ENCODE data around the gene CALD1. TPM values are rescaled to one million over a fixed set of nuclear protein-coding genes. Genes with fewer than 3 reads are reported as not detected.

CALD1 gene
- total and polyA plus RNA-seq, 2 experiments from 2014 or later = 132 to 842 TPM

DNA sequence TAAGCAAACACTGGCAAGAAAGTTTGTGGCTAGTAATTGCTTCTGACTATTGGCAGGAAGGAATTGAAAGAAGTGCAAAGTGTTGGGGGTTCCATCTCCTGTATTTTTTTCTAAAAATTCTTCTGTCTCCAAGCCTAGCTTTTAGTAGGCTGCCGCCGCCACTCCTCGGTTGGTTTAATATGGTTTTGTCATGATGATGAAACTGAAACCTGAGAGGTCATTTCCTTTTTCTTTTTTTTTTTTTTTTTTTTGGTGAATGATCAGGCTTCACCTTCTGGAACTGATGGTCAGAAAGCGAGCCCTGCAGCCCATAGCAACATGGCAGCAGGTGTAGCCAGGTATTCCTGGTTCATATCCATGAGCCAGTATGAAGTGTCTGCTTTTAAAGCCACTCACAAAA is 131.5 kb downstream of the CALD1 start:
- Histone ChIP-seq H3K79me2 (replicated peaks; ENCODE audit: insufficient read depth) (peaks cover 42% of the 10 kb centered on the region), H3K4me1 (ENCODE audit: insufficient read depth) (peaks cover 8% of the 10 kb centered on the region; the same call in 1 of the 2 replicates), H4K20me1 (replicated peaks; ENCODE audit: insufficient read depth) (0 out of 2 replicates have a peak, but pooled peaks cover 7% of the 10 kb centered on the region), H3K4me3 (no peak overlapping the region), H3K27ac (ENCODE audit: low read depth) (no peak overlapping the region; the same call in 1 of the 2 replicates), H3F3A (replicated peaks; ENCODE audit: low read depth) (no peaks in the 10 kb centered on the region), H3K36me3 (ENCODE audit: insufficient read depth) (no peaks in the 10 kb centered on the region), H3K9me2 (ENCODE audit: insufficient read depth) (no peaks in the 10 kb centered on the region), H2AFZ (no peak overlapping the region), H3K27me3 (ENCODE audit: insufficient read depth) (no peaks in the 10 kb centered on the region), H3K4me2 (peak overlapping the region; percentile 24; the same call in 1 of the 2 replicates)
- Mint-ChIP-seq H3K9me3 (no peaks in the 10 kb centered on the region), H3K27ac (0 out of 2 replicates have a peak overlapping the region, but pooled peaks have one; percentile 15), H3K36me3 (ENCODE audit: low read depth) (no peaks in the 10 kb centered on the region), H3K4me1 (peaks cover 20% of the 10 kb centered on the region), H3K4me3 (no peak overlapping the region), H3K27me3 (ENCODE audit: insufficient read depth, low read depth, poor library complexity) (peaks cover 4% of the 10 kb centered on the region)
- no peak; the same call in 2 of the 3 replicates for ATAC-seq
- DNase-seq (ENCODE audit: low spot score) = peak; percentile 54
- TF ChIP-seq EZH2phosphoT487 (IDR thresholded peaks at IDR 0.05; ENCODE audit: unreplicated experiment) (no peak), STAT1 (IDR thresholded peaks at IDR 0.05; ENCODE audit: unreplicated experiment) (no peak), CREB1 (CRISPR knock-in tag; IDR thresholded peaks at IDR 0.05; ENCODE audit: low read depth) (no peak), NANOG (IDR thresholded peaks at IDR 0.05; ENCODE audit: borderline replicate concordance) (no peak), EZH2 (IDR thresholded peaks at IDR 0.05; ENCODE audit: low read depth, unreplicated experiment) (no peak), ZNF331 (CRISPR knock-in tag; IDR thresholded peaks at IDR 0.05; ENCODE audit: low read depth) (no peak), POLR2AphosphoS5 (IDR thresholded peaks at IDR 0.05; ENCODE audit: low read depth) (no peak), ZNF114 (CRISPR knock-in tag; IDR thresholded peaks at IDR 0.05) (no peak), JUNB (IDR thresholded peaks at IDR 0.05; ENCODE audit: unreplicated experiment) (no peak)
- TF ChIP-seq, protein P1, sequence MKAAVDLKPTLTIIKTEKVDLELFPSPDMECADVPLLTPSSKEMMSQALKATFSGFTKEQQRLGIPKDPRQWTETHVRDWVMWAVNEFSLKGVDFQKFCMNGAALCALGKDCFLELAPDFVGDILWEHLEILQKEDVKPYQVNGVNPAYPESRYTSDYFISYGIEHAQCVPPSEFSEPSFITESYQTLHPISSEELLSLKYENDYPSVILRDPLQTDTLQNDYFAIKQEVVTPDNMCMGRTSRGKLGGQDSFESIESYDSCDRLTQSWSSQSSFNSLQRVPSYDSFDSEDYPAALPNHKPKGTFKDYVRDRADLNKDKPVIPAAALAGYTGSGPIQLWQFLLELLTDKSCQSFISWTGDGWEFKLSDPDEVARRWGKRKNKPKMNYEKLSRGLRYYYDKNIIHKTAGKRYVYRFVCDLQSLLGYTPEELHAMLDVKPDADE (IDR thresholded peaks at IDR 0.05) = no peak
- TF ChIP-seq, protein P2, sequence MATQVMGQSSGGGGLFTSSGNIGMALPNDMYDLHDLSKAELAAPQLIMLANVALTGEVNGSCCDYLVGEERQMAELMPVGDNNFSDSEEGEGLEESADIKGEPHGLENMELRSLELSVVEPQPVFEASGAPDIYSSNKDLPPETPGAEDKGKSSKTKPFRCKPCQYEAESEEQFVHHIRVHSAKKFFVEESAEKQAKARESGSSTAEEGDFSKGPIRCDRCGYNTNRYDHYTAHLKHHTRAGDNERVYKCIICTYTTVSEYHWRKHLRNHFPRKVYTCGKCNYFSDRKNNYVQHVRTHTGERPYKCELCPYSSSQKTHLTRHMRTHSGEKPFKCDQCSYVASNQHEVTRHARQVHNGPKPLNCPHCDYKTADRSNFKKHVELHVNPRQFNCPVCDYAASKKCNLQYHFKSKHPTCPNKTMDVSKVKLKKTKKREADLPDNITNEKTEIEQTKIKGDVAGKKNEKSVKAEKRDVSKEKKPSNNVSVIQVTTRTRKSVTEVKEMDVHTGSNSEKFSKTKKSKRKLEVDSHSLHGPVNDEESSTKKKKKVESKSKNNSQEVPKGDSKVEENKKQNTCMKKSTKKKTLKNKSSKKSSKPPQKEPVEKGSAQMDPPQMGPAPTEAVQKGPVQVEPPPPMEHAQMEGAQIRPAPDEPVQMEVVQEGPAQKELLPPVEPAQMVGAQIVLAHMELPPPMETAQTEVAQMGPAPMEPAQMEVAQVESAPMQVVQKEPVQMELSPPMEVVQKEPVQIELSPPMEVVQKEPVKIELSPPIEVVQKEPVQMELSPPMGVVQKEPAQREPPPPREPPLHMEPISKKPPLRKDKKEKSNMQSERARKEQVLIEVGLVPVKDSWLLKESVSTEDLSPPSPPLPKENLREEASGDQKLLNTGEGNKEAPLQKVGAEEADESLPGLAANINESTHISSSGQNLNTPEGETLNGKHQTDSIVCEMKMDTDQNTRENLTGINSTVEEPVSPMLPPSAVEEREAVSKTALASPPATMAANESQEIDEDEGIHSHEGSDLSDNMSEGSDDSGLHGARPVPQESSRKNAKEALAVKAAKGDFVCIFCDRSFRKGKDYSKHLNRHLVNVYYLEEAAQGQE (IDR thresholded peaks at IDR 0.05; ENCODE audit: unreplicated experiment) = no peak
- TF ChIP-seq, protein P3, sequence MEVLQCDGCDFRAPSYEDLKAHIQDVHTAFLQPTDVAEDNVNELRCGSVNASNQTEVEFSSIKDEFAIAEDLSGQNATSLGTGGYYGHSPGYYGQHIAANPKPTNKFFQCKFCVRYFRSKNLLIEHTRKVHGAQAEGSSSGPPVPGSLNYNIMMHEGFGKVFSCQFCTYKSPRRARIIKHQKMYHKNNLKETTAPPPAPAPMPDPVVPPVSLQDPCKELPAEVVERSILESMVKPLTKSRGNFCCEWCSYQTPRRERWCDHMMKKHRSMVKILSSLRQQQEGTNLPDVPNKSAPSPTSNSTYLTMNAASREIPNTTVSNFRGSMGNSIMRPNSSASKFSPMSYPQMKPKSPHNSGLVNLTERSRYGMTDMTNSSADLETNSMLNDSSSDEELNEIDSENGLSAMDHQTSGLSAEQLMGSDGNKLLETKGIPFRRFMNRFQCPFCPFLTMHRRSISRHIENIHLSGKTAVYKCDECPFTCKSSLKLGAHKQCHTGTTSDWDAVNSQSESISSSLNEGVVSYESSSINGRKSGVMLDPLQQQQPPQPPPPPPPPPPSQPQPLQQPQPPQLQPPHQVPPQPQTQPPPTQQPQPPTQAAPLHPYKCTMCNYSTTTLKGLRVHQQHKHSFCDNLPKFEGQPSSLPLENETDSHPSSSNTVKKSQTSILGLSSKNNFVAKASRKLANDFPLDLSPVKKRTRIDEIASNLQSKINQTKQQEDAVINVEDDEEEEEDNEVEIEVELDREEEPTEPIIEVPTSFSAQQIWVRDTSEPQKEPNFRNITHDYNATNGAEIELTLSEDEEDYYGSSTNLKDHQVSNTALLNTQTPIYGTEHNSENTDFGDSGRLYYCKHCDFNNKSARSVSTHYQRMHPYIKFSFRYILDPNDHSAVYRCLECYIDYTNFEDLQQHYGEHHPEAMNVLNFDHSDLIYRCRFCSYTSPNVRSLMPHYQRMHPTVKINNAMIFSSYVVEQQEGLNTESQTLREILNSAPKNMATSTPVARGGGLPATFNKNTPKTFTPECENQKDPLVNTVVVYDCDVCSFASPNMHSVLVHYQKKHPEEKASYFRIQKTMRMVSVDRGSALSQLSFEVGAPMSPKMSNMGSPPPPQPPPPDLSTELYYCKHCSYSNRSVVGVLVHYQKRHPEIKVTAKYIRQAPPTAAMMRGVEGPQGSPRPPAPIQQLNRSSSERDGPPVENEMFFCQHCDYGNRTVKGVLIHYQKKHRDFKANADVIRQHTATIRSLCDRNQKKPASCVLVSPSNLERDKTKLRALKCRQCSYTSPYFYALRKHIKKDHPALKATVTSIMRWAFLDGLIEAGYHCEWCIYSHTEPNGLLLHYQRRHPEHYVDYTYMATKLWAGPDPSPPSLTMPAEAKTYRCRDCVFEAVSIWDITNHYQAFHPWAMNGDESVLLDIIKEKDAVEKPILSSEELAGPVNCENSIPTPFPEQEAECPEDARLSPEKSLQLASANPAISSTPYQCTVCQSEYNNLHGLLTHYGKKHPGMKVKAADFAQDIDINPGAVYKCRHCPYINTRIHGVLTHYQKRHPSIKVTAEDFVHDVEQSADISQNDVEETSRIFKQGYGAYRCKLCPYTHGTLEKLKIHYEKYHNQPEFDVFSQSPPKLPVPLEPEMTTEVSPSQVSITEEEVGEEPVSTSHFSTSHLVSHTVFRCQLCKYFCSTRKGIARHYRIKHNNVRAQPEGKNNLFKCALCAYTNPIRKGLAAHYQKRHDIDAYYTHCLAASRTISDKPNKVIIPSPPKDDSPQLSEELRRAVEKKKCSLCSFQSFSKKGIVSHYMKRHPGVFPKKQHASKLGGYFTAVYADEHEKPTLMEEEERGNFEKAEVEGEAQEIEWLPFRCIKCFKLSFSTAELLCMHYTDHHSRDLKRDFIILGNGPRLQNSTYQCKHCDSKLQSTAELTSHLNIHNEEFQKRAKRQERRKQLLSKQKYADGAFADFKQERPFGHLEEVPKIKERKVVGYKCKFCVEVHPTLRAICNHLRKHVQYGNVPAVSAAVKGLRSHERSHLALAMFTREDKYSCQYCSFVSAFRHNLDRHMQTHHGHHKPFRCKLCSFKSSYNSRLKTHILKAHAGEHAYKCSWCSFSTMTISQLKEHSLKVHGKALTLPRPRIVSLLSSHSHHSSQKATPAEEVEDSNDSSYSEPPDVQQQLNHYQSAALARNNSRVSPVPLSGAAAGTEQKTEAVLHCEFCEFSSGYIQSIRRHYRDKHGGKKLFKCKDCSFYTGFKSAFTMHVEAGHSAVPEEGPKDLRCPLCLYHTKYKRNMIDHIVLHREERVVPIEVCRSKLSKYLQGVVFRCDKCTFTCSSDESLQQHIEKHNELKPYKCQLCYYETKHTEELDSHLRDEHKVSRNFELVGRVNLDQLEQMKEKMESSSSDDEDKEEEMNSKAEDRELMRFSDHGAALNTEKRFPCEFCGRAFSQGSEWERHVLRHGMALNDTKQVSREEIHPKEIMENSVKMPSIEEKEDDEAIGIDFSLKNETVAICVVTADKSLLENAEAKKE (CRISPR knock-in tag; IDR thresholded peaks at IDR 0.05) = no peak
- TF ChIP-seq, protein P4, sequence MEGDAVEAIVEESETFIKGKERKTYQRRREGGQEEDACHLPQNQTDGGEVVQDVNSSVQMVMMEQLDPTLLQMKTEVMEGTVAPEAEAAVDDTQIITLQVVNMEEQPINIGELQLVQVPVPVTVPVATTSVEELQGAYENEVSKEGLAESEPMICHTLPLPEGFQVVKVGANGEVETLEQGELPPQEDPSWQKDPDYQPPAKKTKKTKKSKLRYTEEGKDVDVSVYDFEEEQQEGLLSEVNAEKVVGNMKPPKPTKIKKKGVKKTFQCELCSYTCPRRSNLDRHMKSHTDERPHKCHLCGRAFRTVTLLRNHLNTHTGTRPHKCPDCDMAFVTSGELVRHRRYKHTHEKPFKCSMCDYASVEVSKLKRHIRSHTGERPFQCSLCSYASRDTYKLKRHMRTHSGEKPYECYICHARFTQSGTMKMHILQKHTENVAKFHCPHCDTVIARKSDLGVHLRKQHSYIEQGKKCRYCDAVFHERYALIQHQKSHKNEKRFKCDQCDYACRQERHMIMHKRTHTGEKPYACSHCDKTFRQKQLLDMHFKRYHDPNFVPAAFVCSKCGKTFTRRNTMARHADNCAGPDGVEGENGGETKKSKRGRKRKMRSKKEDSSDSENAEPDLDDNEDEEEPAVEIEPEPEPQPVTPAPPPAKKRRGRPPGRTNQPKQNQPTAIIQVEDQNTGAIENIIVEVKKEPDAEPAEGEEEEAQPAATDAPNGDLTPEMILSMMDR (conservative IDR thresholded peaks at IDR 0.05; ENCODE audit: low read depth in 2 of 2) = no peak

Measured in GM23338 (cell line).